SH-SY5Y (cell line): ENCODE measurements around the gene FFAR4.

Experiments
- GATA2 ChIP-seq: IDR thresholded peaks from 2 replicates; pipeline ENCODE4 v1.6.1; 2011; ENCODE audit warnings: mild to moderate bottlenecking, low read depth, low read length
- GATA3 ChIP-seq: IDR thresholded peaks from 2 replicates; pipeline ENCODE4 v1.6.1; 2011; ENCODE audit warnings: low read depth, mild to moderate bottlenecking, low read length, moderate library complexity

DNA sequence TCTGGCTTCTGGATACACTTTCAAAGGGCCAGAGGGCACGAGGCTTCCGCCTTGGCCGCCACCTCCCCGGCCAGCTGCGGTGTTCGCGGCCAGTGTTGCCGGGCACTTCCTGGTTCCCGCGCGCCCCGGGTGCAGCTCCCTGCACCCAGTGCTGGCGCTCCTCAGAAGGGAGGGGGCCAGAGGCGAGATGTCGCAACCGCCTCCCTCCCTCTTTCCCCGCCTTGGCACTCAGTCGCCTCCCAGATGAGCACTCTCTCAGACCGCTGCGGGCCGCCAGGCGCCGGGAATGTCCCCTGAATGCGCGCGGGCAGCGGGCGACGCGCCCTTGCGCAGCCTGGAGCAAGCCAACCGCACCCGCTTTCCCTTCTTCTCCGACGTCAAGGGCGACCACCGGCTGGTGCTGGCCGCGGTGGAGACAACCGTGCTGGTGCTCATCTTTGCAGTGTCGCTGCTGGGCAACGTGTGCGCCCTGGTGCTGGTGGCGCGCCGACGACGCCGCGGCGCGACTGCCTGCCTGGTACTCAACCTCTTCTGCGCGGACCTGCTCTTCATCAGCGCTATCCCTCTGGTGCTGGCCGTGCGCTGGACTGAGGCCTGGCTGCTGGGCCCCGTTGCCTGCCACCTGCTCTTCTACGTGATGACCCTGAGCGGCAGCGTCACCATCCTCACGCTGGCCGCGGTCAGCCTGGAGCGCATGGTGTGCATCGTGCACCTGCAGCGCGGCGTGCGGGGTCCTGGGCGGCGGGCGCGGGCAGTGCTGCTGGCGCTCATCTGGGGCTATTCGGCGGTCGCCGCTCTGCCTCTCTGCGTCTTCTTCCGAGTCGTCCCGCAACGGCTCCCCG, at the start of gene FFAR4:
- no peak for TF ChIP-seq GATA3
- TF ChIP-seq GATA2 = no peak
